Measurements from ENCODE around the gene VPS8. TPM values are rescaled to one million over a fixed set of nuclear protein-coding genes. Genes with fewer than 3 reads are reported as not detected.

Gene VPS8
- polyA plus RNA-seq, 1 donor = 59.4 TPM

- no peak for DNase-seq
Observed at GRCh38 chr3:185056908-185057307, 244.9 kb downstream of the VPS8 start.

- DNase-seq = no peak
Observed at GRCh38 chr3:185057829-185058228, 245.9 kb downstream of the VPS8 start.

GRCh38 chr3:185058796-185059195 lies 246.8 kb downstream of the VPS8 start:
- DNase-seq = no peak

GRCh38 chr3:185059766-185060165 lies 247.8 kb downstream of the VPS8 start:
- no peak for DNase-seq

- DNase-seq = no peak
Observed at GRCh38 chr3:185060655-185061054, 248.7 kb downstream of the VPS8 start.

- DNase-seq = no peak
Observed at GRCh38 chr3:185062191-185062590, 250.2 kb downstream of the VPS8 start.

GRCh38 chr3:185063431-185063830 lies 251.5 kb downstream of the VPS8 start:
- DNase-seq = no peak

GRCh38 chr3:185065059-185065458 lies 253.1 kb downstream of the VPS8 start:
- DNase-seq = no peak

GRCh38 chr3:185066251-185066650 lies 254.3 kb downstream of the VPS8 start:
- no peak for DNase-seq

- DNase-seq = no peak
Observed at GRCh38 chr3:185067173-185067572, 255.2 kb downstream of the VPS8 start.

- DNase-seq = no peak
Observed at GRCh38 chr3:185069037-185070030, 257.4 kb downstream of the VPS8 start.

- DNase-seq = no peak
Observed at GRCh38 chr3:185070491-185071286, 258.7 kb downstream of the VPS8 start.

- DNase-seq = no peak
Observed at GRCh38 chr3:185071287-185071800, 259.4 kb downstream of the VPS8 start.

GRCh38 chr3:185075547-185075946 lies 263.6 kb downstream of the VPS8 start:
- DNase-seq = no peak

- no peak for DNase-seq
Observed at GRCh38 chr3:185076219-185076618, 264.3 kb downstream of the VPS8 start.

- DNase-seq = no peak
Observed at GRCh38 chr3:185079625-185080024, 267.7 kb downstream of the VPS8 start.

- DNase-seq = no peak
Observed at GRCh38 chr3:185081521-185081920, 269.6 kb downstream of the VPS8 start.

- DNase-seq = no peak
Observed at GRCh38 chr3:185082149-185082548, 270.2 kb downstream of the VPS8 start.

- DNase-seq = no peak
Observed at GRCh38 chr3:185082829-185083228, 270.9 kb downstream of the VPS8 start.

- DNase-seq = no peak
Observed at GRCh38 chr3:185084402-185084801, 272.4 kb downstream of the VPS8 start.

- DNase-seq = no peak
Observed at GRCh38 chr3:185084901-185085300, 272.9 kb downstream of the VPS8 start.

- no peak for DNase-seq
Observed at GRCh38 chr3:185087419-185087818, 275.5 kb downstream of the VPS8 start.

GRCh38 chr3:185089343-185089742 lies 277.4 kb downstream of the VPS8 start:
- DNase-seq = no peak
